HEK293 (cell line): Measurements from ENCODE around the gene SNTA1.

ENCODE experiments used
- CTCF ChIA-PET: fragments of 350-600 bp; formaldehyde crosslinking; extraction: SDS; loops from one replicate; lab custom pipeline; 2021; ENCODE audit warnings: antibody characterized with exemption; lab: Yijun Ruan, JAX
- POLR2A ChIA-PET: fragments of 300-600 bp; formaldehyde crosslinking; extraction: SDS; loops from one replicate; lab custom pipeline; 2020; ENCODE audit warnings: antibody characterized with exemption, inconsistent platforms; lab: Yijun Ruan, JAX
- H3K27ac ChIP-seq: fragments of 200-500 bp; sonication (Bioruptor generic); 2 replicates; pipeline ENCODE4 v1.5.1; 2014; ENCODE audit warnings: low read depth, low read length, control low read depth, inconsistent platforms; ENCODE audit errors: extremely low read depth
- H3K36me3 ChIP-seq, 2 experiments: fragments of 200-500 bp in 1 of 2; sonication (Bioruptor generic) in 1 of 2; 1 replicate in 1 of 2; 2 replicates in 1 of 2; pipeline ENCODE4 v1.5.1; 2014 to 2017; ENCODE audit warnings: inconsistent platforms in 2 of 2, low read length in 2 of 2; ENCODE audit not compliant: control insufficient read depth in 2 of 2, insufficient read depth in 1 of 2
- H3K4me1 ChIP-seq: fragments of 200-500 bp; sonication (Bioruptor generic); 2 replicates; pipeline ENCODE4 v1.5.1; 2014; ENCODE audit warnings: mild to moderate bottlenecking, low read length, inconsistent platforms; ENCODE audit not compliant: control insufficient read depth, insufficient read depth
- H3K4me3 ChIP-seq: 2 replicates; pipeline ENCODE4 v1.5.1; 2011; ENCODE audit warnings: low read depth, mild to moderate bottlenecking, control low read depth, low read length, moderate library complexity
- H3K9me3 ChIP-seq: fragments of 200-500 bp; sonication (Bioruptor generic); 2 replicates; pipeline ENCODE4 v1.5.1; 2014; ENCODE audit warnings: low read depth, low read length, inconsistent platforms; ENCODE audit not compliant: control insufficient read depth, insufficient read depth
- SP2 ChIP-seq: fragments of 450-650 bp; formaldehyde crosslinking; IDR thresholded peaks from 2 replicates; pipeline ENCODE4 v1.5.1; 2016; ENCODE audit warnings: missing biosample characterization, missing genetic modification characterization
- TRIM28 ChIP-seq: IDR thresholded peaks from 2 replicates; pipeline ENCODE4 v1.6.1; 2011; ENCODE audit warnings: low read length, control low read depth, borderline replicate concordance
- WT1 ChIP-seq: fragments of 450-650 bp; formaldehyde crosslinking; IDR thresholded peaks from 2 replicates; pipeline ENCODE4 v1.5.1; 2016; ENCODE audit warnings: missing biosample characterization, missing genetic modification characterization
- ZNF10 ChIP-seq: fragments of 450-650 bp; formaldehyde crosslinking; IDR thresholded peaks from 2 replicates; pipeline ENCODE4 v1.5.1; 2017; ENCODE audit warnings: missing biosample characterization, missing genetic modification characterization
- ZNF114 ChIP-seq: fragments of 450-650 bp; formaldehyde crosslinking; IDR thresholded peaks from 2 replicates; pipeline ENCODE4 v1.5.0; 2017; ENCODE audit warnings: missing biosample characterization, missing genetic modification characterization
- ZNF133 ChIP-seq: fragments of 450-650 bp; formaldehyde crosslinking; IDR thresholded peaks from 2 replicates; pipeline ENCODE4 v1.5.1; 2016; ENCODE audit warnings: missing biosample characterization, missing genetic modification characterization
- ZNF174 ChIP-seq: fragments of 450-650 bp; formaldehyde crosslinking; IDR thresholded peaks from 2 replicates; pipeline ENCODE4 v1.5.0; 2017; ENCODE audit warnings: missing biosample characterization, mild to moderate bottlenecking, missing genetic modification characterization
- ZNF175 ChIP-seq: fragments of 450-650 bp; formaldehyde crosslinking; IDR thresholded peaks from 2 replicates; pipeline ENCODE4 v1.5.1; 2016; ENCODE audit warnings: missing biosample characterization, missing genetic modification characterization
- ZNF292 ChIP-seq: fragments of 450-650 bp; formaldehyde crosslinking; IDR thresholded peaks from 2 replicates; pipeline ENCODE4 v1.5.1; 2016; ENCODE audit warnings: low read depth, missing biosample characterization, missing genetic modification characterization, borderline replicate concordance
- ZNF324 ChIP-seq: fragments of 450-650 bp; formaldehyde crosslinking; IDR thresholded peaks from 2 replicates; pipeline ENCODE4 v1.5.1; 2016; ENCODE audit warnings: missing biosample characterization, missing genetic modification characterization
- ZNF366 ChIP-seq: fragments of 450-650 bp; formaldehyde crosslinking; conservative IDR thresholded peaks from 2 replicates; pipeline ENCODE4 v1.5.1; 2016; ENCODE audit warnings: missing biosample characterization, missing genetic modification characterization
- ZNF501 ChIP-seq: fragments of 450-650 bp; formaldehyde crosslinking; IDR thresholded peaks from 2 replicates; pipeline ENCODE4 v1.5.1; 2016; ENCODE audit warnings: missing biosample characterization, missing genetic modification characterization
- ZNF510 ChIP-seq: fragments of 450-650 bp; formaldehyde crosslinking; IDR thresholded peaks from 2 replicates; pipeline ENCODE4 v1.5.1; 2018; ENCODE audit warnings: mild to moderate bottlenecking, missing genetic modification characterization, missing biosample characterization; ENCODE audit not compliant: insufficient replicate concordance
- ZNF558 ChIP-seq: fragments of 450-650 bp; formaldehyde crosslinking; IDR thresholded peaks from 2 replicates; pipeline ENCODE4 v1.5.1; 2016; ENCODE audit warnings: missing biosample characterization, missing genetic modification characterization
- ZNF785 ChIP-seq: fragments of 450-650 bp; formaldehyde crosslinking; IDR thresholded peaks from 2 replicates; pipeline ENCODE4 v1.5.1; 2016; ENCODE audit warnings: missing biosample characterization, missing genetic modification characterization
- ZNF837 ChIP-seq: fragments of 450-650 bp; formaldehyde crosslinking; IDR thresholded peaks from 2 replicates; pipeline ENCODE4 v1.5.1; 2016; ENCODE audit warnings: missing biosample characterization, missing genetic modification characterization
- TF ChIP-seq, protein P1 (sequence below): fragments of 450-650 bp; formaldehyde crosslinking; IDR thresholded peaks from 2 replicates; pipeline ENCODE4 v1.5.1; 2016; ENCODE audit warnings: missing biosample characterization, missing genetic modification characterization
- TF ChIP-seq, protein P2 (sequence below): fragments of 450-650 bp; formaldehyde crosslinking; IDR thresholded peaks from 2 replicates; pipeline ENCODE4 v1.5.1; 2016; ENCODE audit warnings: missing biosample characterization, missing genetic modification characterization
- TF ChIP-seq, protein P3 (sequence below): fragments of 450-650 bp; formaldehyde crosslinking; optimal IDR thresholded peaks from 2 replicates; pipeline ENCODE3; 2016; ENCODE audit warnings: missing biosample characterization, mild to moderate bottlenecking, missing genetic modification characterization

SNTA1 gene

DNA sequence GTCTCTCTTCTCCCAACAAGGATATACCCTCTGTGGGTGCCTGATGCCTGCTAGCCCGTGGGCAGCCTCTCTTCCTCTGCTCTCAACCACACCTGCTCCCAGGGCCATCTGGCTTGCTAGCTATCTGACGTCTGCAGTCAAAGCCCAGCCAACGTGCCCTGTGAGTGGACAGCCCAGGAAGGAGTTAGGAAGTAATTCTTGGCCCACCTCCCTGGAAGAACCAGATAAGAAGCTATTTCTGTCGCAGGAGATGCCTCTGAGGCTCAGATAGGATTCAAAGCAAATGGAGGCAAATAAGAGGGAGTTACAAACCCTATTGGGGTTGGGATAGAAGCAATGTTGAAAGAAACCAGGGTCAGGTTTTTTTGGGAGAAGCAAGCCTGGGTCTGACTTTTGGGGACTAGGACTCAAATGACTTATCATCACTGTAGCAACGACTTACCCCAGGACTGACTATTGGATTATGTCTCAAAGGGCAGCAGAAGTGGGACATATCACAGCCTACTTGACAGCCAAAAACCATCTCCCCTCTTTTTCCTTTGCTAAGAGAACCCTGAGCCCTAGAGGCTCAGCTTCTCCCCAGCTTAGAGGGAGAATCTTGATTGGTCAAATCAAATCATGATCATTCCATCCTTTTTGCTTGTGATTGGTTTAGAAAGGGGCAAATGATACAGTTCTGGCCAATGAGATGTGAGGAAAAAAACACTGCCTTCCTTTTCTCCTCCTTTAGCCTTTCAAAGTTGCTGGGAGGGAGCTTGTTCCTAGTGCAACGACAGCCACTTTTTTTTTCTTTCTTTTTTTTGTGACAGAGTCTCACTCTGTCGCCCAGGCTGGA is 24.2 kb downstream of the SNTA1 start:
- ChIA-PET CTCF (no interaction called here), POLR2A (no interaction called here)
- H3K9me3 ChIP-seq: no peaks in the 10 kb centered on the region
- H3K27ac ChIP-seq: no peak overlapping the region
- H3K4me1 ChIP-seq: no peaks in the 10 kb centered on the region
- no peak for TF ChIP-seq ZNF501
- TF ChIP-seq SP2 (tag by site-specific recombination): 0 out of 2 replicates have a peak, but pooled peaks have one; percentile 19
- TF ChIP-seq ZNF785 (tag by site-specific recombination): no peak
- no peak for TF ChIP-seq ZNF324 (tag by site-specific recombination)
- TF ChIP-seq, protein P1, sequence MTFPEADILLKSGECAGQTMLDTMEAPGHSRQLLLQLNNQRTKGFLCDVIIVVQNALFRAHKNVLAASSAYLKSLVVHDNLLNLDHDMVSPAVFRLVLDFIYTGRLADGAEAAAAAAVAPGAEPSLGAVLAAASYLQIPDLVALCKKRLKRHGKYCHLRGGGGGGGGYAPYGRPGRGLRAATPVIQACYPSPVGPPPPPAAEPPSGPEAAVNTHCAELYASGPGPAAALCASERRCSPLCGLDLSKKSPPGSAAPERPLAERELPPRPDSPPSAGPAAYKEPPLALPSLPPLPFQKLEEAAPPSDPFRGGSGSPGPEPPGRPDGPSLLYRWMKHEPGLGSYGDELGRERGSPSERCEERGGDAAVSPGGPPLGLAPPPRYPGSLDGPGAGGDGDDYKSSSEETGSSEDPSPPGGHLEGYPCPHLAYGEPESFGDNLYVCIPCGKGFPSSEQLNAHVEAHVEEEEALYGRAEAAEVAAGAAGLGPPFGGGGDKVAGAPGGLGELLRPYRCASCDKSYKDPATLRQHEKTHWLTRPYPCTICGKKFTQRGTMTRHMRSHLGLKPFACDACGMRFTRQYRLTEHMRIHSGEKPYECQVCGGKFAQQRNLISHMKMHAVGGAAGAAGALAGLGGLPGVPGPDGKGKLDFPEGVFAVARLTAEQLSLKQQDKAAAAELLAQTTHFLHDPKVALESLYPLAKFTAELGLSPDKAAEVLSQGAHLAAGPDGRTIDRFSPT (tag by site-specific recombination): no peak
- TF ChIP-seq ZNF292 (tag by site-specific recombination): no peak
- TF ChIP-seq ZNF114 (tag by site-specific recombination): no peak
- TF ChIP-seq ZNF510 (tag by site-specific recombination): no peak
- H3K4me3 ChIP-seq: no peak overlapping the region
- peaks cover 0 to 14% of the 10 kb centered on the region in 2 experiments; a peak in 2 of 3 replicates for H3K36me3 ChIP-seq

DNA sequence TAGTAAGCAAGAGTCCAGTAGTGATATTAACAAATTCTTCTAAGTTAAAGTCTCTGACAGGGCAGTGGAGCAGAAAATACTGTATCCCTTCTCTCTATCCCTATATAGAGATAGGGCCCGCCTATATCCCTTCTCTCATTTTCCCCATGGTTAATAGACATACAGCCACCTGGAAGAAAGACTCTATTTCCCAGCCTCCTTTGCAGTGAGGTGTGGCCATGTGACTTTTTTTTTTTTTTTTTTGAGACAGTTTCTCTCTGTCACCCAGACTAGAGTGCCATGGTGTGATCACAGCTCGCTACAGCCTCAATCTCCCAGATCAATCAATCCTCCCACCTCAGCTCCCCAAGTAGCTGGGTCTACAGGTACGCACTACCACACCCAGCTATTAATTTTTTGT is 25.5 kb downstream of the SNTA1 start:
- ChIA-PET POLR2A (interaction anchor here (0.6 kb wide), 1 partner anchor 14 kb away, joined by 8 read pairs; no protein-coding TSS in a partner anchor), CTCF (no interaction called here)
- no peaks in the 10 kb centered on the region for H3K4me1 ChIP-seq
- peaks cover 0 to 14% of the 10 kb centered on the region in 2 experiments; a peak in 2 of 3 replicates for H3K36me3 ChIP-seq
- no peaks in the 10 kb centered on the region for H3K9me3 ChIP-seq
- no peak overlapping the region for H3K27ac ChIP-seq
- H3K4me3 ChIP-seq: no peak overlapping the region
- TF ChIP-seq, protein P2, sequence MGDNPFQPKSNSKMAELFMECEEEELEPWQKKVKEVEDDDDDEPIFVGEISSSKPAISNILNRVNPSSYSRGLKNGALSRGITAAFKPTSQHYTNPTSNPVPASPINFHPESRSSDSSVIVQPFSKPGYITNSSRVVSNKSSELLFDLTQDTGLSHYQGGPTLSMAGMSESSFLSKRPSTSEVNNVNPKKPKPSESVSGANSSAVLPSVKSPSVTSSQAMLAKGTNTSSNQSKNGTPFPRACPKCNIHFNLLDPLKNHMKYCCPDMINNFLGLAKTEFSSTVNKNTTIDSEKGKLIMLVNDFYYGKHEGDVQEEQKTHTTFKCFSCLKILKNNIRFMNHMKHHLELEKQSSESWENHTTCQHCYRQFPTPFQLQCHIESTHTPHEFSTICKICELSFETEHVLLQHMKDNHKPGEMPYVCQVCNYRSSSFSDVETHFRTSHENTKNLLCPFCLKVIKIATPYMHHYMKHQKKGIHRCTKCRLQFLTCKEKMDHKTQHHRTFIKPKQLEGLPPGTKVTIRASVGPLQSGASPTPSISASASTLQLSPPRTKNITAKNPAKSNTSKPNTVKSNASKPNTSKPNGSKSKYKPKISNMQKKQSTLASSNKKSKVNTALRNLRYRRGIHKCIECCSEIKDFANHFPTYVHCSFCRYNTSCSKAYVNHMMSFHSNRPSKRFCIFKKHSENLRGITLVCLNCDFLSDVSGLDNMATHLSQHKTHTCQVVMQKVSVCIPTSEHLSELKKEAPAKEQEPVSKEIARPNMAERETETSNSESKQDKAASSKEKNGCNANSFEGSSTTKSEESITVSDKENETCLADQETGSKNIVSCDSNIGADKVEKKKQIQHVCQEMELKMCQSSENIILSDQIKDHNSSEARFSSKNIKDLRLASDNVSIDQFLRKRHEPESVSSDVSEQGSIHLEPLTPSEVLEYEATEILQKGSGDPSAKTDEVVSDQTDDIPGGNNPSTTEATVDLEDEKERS (tag by site-specific recombination): no peak
- TF ChIP-seq ZNF174 (tag by site-specific recombination) (no peak), WT1 (no peak), ZNF10 (tag by site-specific recombination) (no peak), ZNF558 (tag by site-specific recombination) (no peak), ZNF175 (no peak), ZNF366 (no peak), TRIM28 (no peak), ZNF133 (tag by site-specific recombination) (no peak), ZNF837 (tag by site-specific recombination) (no peak)
- TF ChIP-seq, protein P3, sequence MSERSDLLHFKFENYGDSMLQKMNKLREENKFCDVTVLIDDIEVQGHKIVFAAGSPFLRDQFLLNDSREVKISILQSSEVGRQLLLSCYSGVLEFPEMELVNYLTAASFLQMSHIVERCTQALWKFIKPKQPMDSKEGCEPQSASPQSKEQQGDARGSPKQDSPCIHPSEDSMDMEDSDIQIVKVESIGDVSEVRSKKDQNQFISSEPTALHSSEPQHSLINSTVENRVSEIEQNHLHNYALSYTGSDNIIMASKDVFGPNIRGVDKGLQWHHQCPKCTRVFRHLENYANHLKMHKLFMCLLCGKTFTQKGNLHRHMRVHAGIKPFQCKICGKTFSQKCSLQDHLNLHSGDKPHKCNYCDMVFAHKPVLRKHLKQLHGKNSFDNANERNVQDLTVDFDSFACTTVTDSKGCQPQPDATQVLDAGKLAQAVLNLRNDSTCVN: no peak
